Inflammatory macrophage treated with lipopolysaccharide for 1 hour (primary cell): Measurements from ENCODE around the gene CAPS.
"Not testable (repeated sequence)": the region's sequence is repeated elsewhere in the genome, so short reads cannot be mapped to it uniquely, and the experiment has no call there.

ENCODE experiments used
- DNase-seq, 2 donors: peaks; one replicate each; pipeline ENCODE4 v3.0.0-alpha.2; 2020 to 2022

CAPS gene

DNA sequence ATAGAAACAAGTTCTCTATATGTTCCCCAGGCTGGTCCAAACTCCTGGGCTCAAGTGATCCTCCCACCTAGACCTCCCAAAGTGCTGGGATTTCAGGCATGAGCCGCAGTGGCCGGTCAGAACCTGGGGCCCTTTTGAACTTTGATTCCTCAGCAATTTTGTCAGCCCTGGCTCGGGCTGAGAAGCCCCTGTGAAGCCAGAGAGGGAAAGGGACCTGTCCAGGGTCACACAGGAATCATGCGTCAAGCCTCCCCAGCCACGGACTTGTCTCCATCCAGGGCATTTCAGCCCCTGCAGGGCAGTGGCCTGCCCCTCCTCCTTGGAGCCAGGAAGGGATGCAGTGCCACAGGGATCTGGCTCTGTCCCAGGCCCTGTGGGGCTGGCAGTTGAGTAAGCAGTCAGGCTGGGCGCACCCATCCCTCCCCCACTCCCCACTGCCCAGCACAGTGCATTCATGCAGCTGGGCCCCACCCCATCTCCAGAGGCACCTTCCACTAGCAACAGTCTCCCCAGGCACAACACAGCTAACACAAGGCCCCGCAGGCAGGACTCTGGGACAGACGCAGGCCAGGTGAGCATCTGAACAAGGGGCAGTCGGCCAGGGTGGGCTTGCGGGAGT, at the start of gene CAPS:
Gene CAPS (plus strand): TSS at position 516 of the 619 bp plus-strand sequence. CDS start 153 bp downstream, outside the sequence.
- DNase-seq, result no peak

DNA sequence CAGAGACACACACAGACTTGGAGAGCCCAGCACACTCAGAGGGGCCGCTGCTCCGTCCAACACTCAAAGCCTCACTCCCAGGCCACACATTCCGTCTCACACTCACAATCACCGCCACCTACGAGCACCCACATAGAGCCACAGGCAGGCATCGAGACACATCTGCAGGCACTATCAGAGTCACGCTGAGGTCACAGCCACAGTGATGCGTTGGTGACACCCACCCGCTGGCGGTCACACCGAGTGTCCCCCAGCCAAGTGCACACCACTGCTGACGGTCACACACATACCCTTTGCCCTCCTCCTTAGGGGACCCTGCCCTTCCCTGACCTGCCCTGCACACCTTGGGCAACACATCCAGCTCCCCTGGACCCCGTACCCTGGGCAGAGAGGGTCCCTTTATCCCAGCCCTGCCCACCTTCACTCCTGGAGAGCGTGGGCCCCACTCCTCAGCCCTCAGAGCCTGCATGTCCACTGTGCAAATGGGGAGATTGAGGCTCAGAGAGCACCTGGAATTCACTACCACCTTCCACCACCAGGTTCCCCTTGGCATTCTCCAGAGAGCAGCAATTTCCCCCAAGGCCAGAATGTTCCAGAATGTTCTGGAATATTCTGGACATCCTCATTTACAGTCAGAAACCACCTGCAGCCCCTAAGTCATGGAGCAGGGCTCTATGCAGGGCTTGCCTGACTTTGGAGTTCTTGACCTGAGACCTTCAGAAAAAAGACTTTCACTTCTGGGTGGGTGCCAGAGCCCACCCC, 49.1 kb upstream of the CAPS start:
- DNase-seq, result no peak

DNA sequence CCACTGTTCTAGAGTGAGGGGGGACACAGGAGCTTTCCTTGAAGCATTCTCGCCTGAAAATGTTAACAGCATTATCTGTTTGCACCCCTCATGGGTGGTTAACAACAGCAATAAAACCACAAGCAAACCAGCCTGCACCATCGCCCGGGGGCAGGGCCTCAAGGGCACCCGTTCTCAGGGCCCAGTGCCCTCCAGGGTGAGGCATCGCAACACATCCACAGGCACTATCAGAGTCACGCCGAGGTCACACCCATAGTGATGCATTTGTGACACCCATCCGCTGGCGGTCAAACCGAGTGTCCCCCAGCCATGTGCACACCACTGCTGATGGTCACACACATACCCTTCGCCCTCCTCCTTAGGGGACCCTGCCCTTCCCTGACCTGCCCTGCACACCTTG, 48.3 kb upstream of the CAPS start:
- DNase-seq, result no peak

DNA sequence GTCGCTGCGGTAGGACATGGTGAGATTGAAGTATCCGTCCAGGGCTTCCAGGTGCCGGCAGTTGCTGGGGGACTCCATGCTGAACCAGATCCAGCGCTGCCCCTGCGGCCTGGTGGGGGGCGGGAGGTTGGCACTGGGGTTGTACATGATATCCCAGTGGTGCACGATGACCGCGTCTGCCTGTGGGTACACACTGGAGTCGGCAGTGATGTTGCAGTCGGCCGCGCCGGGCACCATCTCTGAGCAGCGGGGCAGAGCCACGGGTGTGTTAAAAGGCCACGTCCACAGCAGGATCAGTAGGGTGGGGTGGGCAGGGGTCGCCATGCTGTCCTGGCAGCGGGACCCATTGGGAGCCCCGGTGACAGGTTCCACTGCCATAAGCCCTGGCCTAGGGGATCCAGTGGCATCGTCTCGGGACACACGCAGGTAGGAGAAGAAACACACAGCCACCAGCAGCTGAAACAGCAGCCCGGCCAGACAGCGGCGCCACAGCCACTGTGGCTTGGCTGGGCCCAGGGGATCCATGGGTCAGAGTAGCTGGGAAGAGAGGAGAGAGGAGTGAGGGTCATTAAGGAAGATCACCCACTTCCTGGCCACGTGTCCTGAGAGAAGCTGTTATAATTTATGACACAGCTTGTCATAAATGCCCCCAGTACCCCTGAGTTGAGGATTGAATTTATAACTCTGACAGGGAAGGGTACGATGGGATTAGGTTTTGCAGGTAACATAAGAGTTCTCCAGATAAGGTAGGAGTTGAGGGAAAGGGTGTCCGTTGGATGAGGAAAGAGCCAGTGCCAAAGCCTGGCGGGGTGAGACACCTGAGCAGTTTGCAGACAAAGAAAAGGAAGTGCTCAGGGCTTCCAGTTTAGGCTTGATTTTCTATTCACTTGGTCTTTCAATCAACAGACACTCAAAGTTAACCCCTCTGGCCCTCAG, 46.6 kb upstream of the CAPS start:
- no peak for DNase-seq

DNA sequence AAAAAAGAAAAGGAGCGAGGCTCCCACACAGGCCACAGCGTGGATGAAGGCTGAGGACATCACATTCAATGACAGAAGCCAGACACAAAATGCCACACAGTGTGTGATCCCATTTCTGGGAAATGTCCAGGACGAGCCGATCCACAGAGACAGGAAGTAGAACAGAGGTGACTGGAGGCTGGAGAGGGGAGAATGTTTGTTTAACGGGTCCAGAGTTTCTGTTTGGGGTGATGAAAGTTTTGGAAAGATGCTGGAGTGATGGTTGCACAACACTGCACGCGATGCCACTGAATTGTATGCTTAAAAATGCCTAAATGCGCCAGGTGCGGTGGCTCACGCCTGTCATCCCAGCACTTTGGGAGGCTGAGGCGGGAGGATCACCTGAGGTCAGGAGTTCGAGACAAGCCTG, 43.1 kb upstream of the CAPS start:
- no peak for DNase-seq

DNA sequence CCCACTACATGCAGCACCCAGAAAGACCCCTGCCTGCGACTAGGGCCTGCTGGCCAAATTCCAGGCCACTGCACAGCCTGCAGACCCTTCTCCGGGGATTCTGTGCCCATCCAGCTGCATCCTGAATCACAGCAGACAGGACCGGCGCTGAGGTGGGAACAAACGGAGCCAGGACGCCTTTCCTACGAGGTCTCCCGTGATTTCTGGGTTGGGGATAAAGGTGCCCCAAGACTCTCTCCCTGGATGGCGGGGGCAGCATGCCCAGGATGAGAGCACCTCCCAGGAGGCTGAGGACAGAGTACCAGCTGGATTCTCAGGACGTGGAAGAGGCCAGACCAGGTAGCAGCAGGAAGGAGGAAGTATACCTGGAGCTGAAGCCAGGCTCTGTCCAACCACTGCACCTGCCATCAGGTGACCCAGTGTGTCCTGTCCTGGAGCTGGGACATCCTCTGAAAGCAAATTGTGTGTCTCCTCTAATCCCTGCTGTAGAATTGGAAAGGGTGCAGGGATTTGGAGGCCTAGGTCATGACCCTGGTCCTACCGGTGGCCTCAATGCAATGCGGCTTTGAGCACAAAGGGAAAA, 40.3 kb upstream of the CAPS start:
- DNase-seq, result no peak

DNA sequence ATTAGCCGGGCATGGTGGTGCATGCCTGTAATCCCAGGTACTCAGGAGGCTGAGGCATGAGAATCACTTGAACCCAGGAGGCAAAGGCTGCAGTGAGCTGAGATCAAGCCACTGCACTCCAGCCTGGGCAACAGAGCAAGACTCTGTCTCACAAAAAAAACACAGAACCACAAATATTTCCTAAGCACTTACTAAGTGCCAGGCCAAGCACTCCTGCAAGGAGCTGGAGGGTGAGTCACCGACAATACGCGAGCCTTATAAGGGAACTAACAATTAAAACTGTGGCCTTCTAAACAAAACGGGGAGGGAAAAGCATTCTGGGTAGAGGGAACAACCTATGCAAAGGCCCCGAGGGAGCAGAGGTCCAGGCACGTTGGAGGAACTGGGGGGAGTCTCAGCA, 39.6 kb upstream of the CAPS start:
- peak; percentile 42 to 49 for DNase-seq

DNA sequence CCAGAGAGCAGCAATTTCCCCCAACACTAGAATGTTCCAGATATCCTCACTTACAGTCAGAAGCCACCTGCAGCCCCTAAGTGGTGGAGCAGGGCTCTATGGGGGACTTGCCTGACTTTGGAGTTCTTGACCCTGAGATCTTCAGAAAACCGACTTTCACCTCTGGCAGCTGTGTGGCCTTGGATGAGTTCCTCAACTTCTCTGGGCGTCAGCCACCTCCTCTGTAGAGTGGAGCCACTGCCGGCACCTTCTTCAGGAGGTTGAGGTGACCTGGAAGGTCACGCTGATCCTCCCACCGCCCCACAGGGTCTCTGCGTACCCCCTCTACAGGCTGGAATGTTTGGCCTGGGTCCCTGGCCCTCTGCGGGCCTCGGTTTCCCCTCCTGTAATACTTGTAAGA, 36.6 kb upstream of the CAPS start:
- no peak for DNase-seq

DNA sequence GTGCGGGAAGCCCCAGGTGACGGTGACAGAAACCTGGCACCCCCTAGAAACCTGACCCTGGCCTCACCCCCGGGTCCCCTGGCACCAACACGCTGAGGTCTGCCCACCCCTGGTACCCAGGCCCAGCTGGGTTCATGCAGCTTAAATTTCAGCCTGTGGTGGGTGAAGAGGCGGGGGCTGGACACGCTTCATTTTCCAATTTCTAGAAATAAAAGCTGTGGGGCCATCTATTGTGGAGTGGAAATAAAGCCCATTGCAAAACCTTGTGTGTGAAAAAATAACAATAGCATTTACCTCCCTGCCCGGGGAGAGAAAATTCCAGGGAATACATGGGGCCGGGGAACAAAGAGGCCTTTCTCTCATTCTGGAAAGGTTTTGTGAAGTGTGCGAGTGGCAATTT, 36.2 kb upstream of the CAPS start:
- DNase-seq, result no peak

DNA sequence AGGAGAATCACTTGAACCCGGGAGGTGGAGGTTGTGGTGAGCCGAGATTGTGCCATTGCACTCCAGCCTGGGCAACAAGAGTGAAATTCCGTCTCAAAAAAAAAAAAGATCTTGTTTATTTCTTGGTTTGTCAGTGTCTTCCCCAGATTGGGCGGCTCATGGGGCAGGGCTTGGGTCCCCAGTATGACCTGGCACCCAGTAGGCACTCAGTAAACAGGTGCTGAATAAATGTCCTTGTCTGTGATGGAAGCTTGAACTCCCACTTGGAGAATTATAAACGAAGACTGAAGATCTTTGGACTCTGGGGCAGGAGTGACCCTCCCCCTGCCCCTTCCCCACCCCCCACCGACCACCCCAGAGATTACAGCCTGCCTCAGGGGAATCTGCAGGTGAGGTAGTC, 33.9 kb upstream of the CAPS start:
- DNase-seq, result no peak

DNA sequence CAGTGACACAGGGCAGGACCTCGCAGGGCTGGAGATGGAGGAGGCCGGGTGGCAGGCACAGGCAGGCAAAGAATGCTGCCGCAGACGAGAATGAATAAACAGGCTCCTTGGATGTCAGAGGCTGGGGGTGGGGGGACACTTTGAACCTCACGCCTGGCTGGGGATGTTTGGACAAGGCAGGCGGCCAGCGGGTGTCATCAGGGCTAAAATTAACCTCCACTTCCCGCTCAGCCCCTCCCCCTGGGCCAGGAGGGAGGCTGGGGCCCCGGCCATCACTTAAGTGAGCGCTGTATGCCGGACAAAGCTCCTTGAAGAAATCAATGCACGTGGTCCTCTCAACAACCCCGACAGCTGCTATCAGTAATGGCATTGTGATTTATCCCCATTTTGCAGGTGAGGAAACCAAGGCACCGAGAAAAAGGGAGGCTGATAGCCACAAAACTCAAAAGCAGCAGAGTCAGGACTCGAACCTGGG, 33.4 kb upstream of the CAPS start:
- DNase-seq, result no peak

DNA sequence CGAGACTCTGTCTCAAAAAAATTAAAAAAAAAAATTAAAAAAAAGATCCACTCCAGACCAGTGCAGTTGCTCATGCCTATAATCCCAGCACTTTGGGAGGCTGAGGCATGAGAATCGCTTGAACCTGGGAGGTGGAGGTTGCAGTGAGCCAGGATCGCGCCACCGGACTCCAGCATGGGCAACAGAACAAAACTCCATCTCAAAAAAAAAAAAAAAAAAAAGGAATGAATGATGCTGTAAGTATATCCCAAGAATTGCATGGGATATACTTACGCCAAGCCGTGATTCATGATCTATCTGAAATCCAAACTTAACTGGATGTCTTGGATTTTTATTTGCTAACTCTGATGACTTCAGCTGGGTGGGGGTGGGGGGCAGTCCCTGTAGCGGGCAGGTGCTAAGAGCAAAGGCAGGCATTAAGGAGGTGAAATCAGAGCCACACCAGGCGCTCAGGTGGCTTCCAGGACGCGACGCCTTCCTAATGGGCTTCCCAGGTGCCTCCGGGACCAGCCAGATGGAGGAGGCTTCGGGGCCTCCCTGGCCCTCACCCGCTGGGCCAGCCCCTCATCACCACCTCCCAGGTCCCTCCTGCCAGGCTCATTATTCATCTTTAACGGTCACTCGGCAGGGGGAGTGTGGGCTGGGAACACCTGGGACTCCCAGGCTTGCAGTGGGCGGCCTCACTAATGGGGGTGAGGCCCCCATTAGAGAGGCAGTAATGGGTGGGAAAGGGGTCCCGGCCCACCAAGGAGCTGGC, 32.3 kb upstream of the CAPS start:
- no peak for DNase-seq

DNA sequence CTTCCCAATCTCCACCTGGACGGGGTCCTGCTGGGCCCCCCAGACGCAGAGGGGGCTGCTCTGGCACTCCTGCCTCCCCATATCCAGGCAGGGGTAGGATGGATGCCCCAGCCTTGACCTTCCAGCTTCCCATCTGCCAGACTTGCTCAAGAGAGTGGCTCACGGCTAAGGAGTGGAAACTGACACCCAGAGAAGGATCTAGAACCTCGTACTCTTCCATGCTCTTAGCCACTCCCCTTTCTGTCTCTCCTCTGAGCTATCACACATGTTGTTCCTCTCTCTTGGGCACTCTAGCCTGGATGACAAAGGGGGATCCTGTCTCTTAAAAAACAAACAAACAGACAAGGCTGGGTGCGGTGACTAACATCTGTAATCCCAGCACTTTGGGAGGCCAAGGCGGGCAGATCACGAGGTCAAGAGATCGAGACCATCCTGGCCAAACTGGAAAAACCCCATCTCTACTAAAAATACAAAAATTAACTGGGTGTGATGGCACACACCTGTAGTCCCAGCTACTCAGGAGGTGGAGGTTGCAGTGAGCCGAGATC, 31.6 kb upstream of the CAPS start:
- DNase-seq, result no peak

DNA sequence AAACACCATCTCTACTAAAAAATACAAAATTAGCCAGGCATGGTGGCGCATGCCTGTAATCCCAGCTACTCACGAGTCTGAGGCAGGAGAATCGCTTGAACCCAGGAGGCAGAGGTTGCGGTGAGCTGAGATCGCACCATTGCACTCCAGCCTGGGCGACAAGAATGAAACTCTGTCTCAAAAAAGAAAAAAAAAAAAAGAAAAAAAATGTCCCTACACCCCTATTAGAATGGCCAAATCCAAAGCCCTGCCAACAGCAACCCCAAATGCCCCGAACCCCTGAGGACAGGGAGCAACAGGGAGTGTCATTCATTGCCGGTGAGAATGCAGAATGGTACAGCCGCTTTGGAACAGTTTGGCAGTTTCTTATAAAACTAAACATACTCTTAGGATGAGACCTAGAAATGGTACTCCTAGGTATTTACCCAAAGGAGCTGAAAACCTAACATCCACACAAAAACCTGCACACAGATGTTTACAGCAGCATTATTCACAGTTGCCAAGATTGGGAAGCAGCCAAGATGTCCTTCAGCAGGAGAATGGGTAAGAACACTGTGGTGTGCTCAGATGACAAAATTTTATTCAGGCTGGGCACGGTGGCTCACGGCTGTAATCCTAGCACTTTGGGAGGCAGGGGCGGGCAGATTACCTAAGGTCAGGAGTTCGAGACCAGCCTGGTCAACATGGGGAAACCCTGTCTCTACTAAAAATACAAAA, 30.7 kb upstream of the CAPS start:
- DNase-seq, result not testable (repeated sequence)

DNA sequence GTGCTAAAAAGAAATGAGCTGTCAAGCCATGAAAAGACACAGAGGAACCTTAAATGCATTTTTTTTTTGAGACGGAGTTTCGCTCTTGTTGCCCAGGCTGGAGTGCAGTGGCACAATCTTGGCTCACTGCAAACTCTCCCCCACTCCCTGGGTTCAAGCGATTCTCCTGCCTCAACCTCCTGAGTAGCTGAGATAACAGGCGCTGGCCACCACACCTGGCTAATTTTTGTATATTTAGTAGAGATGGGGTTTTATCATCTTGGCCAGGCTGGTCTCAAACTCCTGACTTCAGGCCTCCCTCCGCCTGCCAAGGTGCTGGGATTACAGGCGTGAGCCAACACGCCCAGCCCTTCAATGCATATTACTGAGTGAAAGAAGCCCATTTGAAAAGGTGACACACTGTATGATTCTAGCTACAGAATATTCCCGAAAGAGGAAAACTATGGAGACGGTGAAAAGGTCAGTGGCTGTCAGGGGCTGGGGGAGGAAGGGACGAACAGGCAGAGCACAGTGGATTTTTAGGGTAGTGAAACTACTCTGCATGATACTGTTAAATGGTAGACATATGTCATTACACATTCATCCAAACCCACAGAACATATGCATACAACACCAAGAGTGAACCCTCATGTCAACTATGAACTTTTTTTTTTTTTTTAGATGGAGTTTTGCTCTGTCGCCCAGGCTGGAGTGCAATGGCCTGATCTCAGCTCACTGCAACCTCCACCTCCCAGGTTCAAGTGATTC, 29.8 kb upstream of the CAPS start:
- DNase-seq, result peak; percentile 15 to 22

DNA sequence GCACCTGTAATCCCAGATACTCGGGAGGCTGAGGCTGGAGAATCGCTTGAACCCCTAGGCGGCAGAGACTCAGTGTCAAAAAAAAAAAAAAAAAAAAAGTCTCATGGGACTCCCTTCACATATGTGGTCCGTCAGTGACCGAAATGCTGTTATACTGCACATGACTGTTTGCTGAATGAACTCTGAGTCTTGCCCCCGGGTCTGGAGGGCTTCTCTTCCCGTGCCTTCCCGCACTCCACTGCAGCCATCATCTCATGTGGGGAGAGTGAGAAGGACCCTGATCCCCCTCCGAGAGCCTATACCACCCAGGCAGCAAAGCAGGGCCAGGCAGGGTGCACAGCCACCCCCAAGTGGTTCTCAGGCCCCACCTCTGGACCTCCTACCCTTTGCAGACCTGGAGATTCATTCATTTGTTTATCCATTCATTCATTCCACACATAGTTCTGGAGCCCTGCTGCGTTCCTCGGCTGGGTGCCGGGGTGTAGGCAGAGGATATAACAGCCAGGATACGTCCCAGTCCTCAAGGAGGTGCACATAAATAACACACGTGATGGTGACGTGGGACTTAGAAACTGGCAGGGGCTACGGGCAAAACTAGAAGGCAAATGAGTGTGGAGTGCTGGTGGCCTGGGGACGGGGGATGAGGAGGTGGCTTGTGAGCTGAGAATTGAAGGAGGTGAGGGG, 24.6 kb upstream of the CAPS start:
- no peak for DNase-seq

DNA sequence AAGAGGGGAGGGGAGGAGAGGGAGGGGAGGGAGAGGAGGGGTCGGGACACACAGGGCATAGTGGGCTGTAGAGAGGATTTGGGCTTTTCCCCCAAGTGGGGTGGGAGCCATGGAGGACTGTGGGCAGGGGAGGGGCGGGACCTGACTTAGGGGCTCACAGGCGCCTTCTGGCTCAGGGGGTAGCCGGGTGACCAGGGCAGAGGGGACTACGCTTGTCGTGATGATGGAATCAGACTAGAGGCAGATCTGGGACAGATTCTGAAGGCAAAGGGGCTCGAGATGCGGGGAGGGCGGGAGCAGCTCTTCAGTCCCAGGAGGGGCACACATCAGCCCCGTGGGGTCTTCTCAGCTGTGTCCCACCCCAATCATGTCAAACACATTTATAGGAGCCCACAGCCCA, 24.0 kb upstream of the CAPS start:
- no peak for DNase-seq

DNA sequence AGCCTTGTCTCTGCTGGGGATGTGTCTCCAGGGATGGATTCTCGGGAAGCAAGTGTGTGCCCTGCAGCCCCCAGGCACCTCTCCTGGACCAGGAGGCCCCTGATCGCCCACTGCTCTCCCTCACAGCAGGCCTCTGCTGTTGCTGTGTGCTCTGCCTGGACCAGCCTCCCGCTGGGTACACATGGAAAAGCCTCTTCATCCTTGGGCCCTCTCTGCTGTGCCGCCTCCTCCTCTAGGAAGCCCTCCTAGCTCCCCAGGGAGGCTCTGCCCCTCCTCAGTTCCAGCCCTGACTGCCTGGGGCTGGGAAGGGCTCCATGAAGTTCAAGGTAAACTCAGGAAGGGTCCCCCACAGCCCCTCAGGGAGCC, 22.5 kb upstream of the CAPS start:
- no peak for DNase-seq

DNA sequence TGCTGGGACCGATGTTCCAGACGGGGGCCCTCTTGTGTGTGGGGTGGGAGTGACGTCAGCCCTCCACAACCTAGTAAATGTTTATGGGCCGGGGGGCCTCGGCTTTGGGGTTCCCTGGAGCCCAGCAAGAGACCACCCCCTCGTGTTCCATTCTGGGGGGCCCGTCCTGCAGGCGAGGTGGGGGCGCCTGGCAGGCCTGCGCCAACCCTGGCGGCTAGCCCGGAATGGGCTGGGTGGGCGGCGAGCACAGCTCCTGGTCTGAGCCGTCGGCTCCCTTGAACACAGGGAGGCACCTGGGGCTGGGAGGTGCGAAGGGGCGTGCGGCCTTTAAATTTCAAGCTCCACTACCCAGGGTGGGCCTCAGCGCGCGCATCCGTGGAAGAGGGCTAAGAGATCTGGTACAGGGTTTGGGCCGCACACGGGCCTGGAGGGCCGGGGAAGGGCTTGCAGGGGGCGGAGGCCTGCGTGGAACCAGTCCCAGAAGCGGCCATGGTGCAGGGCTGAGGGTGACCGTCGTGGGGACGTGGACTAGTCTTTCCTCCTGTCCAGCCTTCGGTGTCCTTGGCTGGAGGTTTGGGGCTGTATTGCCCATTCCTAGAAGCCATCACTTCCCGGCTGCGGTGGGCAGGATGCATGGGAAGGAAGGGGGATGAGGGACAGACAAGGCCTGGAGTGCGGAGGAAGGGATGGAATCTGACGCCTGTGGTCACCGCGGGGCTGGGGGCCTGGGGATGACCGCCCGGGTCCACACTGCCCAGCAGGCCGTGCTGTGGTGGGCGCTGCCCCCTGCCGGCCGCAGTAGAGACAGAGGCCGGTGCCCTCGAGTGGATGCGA, 21.9 kb upstream of the CAPS start:
- DNase-seq, result peak in 1 of 2 donors; percentile 36
